Subcutaneous adipose tissue (tissue), 4 donors: ENCODE measurements around the gene MEMO1. TPM values are rescaled to one million over a fixed set of nuclear protein-coding genes. Genes with fewer than 3 reads are reported as not detected.

Source experiments
- total RNA-seq, 4 donors: library from RNA; depleted of rRNA; stranded (reverse); fragments of >200 nt; gene quantifications; one replicate each; pipeline ENCODE4 v1.1.0, GENCODE V29; 2016
- TF ChIP-seq, protein P1 (sequence below): fragments of 450-650 bp; IDR thresholded peaks from one replicate; pipeline ENCODE4 v1.5.1; 2016; ENCODE audit warnings: low read depth, mild to moderate bottlenecking, control low read depth, antibody characterized with exemption, moderate library complexity

Gene MEMO1
- total RNA-seq, 4 donors from 2014 or later: 14.7 to 32.8 (median 25.4) TPM

- TF ChIP-seq, protein P1, sequence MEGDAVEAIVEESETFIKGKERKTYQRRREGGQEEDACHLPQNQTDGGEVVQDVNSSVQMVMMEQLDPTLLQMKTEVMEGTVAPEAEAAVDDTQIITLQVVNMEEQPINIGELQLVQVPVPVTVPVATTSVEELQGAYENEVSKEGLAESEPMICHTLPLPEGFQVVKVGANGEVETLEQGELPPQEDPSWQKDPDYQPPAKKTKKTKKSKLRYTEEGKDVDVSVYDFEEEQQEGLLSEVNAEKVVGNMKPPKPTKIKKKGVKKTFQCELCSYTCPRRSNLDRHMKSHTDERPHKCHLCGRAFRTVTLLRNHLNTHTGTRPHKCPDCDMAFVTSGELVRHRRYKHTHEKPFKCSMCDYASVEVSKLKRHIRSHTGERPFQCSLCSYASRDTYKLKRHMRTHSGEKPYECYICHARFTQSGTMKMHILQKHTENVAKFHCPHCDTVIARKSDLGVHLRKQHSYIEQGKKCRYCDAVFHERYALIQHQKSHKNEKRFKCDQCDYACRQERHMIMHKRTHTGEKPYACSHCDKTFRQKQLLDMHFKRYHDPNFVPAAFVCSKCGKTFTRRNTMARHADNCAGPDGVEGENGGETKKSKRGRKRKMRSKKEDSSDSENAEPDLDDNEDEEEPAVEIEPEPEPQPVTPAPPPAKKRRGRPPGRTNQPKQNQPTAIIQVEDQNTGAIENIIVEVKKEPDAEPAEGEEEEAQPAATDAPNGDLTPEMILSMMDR: no peak
Observed at GRCh38 chr2:31832363-31832762, 178.4 kb downstream of the MEMO1 start.

DNA sequence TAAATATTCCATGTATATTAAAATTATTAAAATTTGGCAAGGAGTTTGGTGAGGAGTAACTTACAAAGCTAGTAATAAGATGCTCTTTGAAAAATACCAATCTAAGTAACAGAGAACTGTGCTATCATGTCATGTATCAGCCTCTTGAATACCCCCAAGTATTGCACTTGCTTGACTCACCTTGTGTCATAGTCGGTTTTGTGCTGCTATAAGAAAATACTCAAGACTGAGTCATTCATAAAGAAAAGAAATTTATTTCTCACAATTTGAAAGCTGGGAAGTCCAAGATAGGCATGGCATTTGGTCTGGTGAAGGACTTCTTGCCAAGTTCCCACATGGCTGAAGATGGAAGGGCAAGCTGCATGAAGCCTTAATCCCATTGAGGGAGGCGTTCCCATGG lies 179.2 kb downstream of the MEMO1 start:
- TF ChIP-seq, protein P1: no peak

DNA sequence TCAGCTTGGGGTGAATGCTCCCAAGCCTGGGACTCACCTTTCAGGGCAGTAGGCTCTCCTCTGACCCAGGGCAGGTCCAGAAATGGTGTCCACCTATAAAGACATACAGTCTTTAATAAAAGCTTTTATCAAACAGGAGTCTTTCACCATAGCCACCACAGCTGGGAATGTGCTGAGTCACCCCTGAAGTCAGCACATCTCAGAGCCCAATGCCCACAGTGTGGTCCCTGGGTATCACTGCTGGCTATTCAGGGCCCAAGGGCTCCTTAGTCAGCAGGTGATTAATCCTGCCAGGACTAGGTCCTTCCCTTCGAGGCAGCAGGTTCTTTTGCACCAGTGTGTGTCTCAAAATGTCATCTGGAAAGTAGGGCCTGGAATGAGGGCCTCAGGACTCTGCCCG lies 181.9 kb downstream of the MEMO1 start:
- TF ChIP-seq, protein P1: no peak

GRCh38 chr2:31823558-31823957 lies 187.2 kb downstream of the MEMO1 start:
- TF ChIP-seq, protein P1: no peak

DNA sequence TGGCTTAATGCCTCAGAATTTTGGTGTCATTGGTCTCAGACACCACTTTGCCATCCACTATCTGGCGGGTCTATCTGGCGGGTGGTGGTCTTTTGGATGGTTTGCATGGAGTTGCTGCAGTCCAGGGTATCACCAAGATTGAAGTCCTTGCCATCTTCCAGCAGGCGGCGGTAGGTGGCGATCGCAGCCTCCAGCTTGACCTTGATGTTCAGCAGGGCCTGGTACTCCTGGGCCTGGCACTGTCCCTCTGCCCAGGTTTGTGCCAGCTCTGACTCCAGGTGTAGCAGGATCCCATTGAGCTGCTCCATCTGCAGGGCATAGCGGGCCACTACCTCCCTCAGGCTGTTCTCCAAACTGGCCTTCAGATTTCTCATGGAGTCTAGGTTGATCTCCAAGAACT lies 188.2 kb downstream of the MEMO1 start:
- TF ChIP-seq, protein P1: no peak

Other genes with a start within 250 kb of the MEMO1 start
- 10 to 100 TPM; 22.2 to 69.3 (median 51.8) TPM for gene DPY30, start 28.8 kb upstream of the MEMO1 start, total RNA-seq
- 10 to 100 TPM; 15.3 to 26.9 (median 21.2) TPM for gene SPAST, start 52.5 kb upstream of the MEMO1 start, total RNA-seq
- gene SLC30A6, start 154.9 kb upstream of the MEMO1 start, total RNA-seq: 10 to 100 TPM; 12.2 to 29.8 (median 18.1) TPM